OCI-LY3 (cell line): ENCODE data around the gene GOLGA6C.

Experiments
- CTCF ChIP-seq: fragments of 200-600, 300-600 bp; sonication (generic); IDR thresholded peaks from 2 replicates; pipeline ENCODE4 v1.5.1; 2014; ENCODE audit warnings: antibody characterized with exemption, low read length, low read depth
- EZH2phosphoT487 ChIP-seq: fragments of 200-600 bp; shearing (Covaris generic); IDR thresholded peaks from 2 replicates; pipeline ENCODE4 v1.6.1; 2018; ENCODE audit warnings: antibody characterized with exemption, mixed run types, low read depth

- TF ChIP-seq CTCF (no peak), EZH2phosphoT487 (no peak)
These were observed 44.8 kb upstream of the GOLGA6C start for GRCh38 chr15:75213212-75213767.
